Thoracic aorta (tissue), 2 donors: Measurements from ENCODE around the gene PARD6G. TPM values are rescaled to one million over a fixed set of nuclear protein-coding genes. Genes with fewer than 3 reads are reported as not detected.

ENCODE experiments used
- ATAC-seq: fragments of 150-250 bp; one replicate; pipeline ENCODE4 v1.8.0; 2017; ENCODE audit warnings: low read depth; ENCODE audit not compliant: insufficient number of reproducible peaks, low FRiP score
- DNase-seq: peaks from one replicate; pipeline ENCODE4 v3.0.0-alpha.2; 2020; ENCODE audit warnings: low spot score
- H3K27ac ChIP-seq, 2 donors: fragments of 200-600 bp; sonication (generic); 1 replicate in 1 of 2; 2 replicates in 1 of 2; pipeline ENCODE4 v1.5.1; 2016; ENCODE audit warnings: mild to moderate bottlenecking in 2 of 2, moderate library complexity in 2 of 2
- H3K27me3 ChIP-seq: fragments of 200-600 bp; sonication (generic); replicated peaks from 2 replicates; pipeline ENCODE4 v1.6.0; 2016; ENCODE audit warnings: mild to moderate bottlenecking; ENCODE audit not compliant: insufficient read depth
- H3K36me3 ChIP-seq: fragments of 200-600 bp; sonication (generic); one replicate; pipeline ENCODE4 v1.5.1; 2016
- H3K4me1 ChIP-seq, 2 donors: fragments of 200-600 bp; sonication (generic); 1 replicate in 1 of 2; 2 replicates in 1 of 2; pipeline versions ENCODE4 v1.5.1 to v1.6.0; 2016; ENCODE audit warnings: low read depth in 2 of 2, mild to moderate bottlenecking in 1 of 2; ENCODE audit not compliant: control insufficient read depth in 1 of 2
- H3K4me3 ChIP-seq: fragments of 200-600 bp; sonication (generic); 2 replicates; pipeline ENCODE4 v1.5.1; 2016; ENCODE audit warnings: mild to moderate bottlenecking
- H3K9me3 ChIP-seq: fragments of 200-600 bp; sonication (generic); 2 replicates; pipeline ENCODE4 v1.5.1; 2016
- CTCF ChIP-seq: fragments of 200-600 bp; sonication (generic); IDR thresholded peaks from one replicate; pipeline ENCODE4 v1.5.1; 2019; ENCODE audit warnings: antibody characterized with exemption
- total RNA-seq, 2 donors: library from RNA; depleted of rRNA; stranded (reverse); fragments of >200 nt; gene quantifications; one replicate each; pipeline versions ENCODE4 v1.1.0 to v1.2.3, GENCODE V29; 2016

PARD6G gene
- total RNA-seq, 2 donors from 2014 or later: 3.0 to 4.8 TPM

GRCh38 chr18:80136679-80137078 is 110.6 kb downstream of the PARD6G start:
- H3K27me3 ChIP-seq: no peaks in the 10 kb centered on the region
- no peak for DNase-seq
- H3K4me3 ChIP-seq: no peak overlapping the region
- no peak for TF ChIP-seq CTCF
- ATAC-seq: no peak
- H3K27ac ChIP-seq: no peak overlapping the region
- H3K9me3 ChIP-seq: no peaks in the 10 kb centered on the region
- no peaks in the 10 kb centered on the region for H3K4me1 ChIP-seq
- peaks cover 31% of the 10 kb centered on the region for H3K36me3 ChIP-seq

GRCh38 chr18:80135136-80135535 is 112.2 kb downstream of the PARD6G start:
- no peaks in the 10 kb centered on the region for H3K9me3 ChIP-seq
- no peak for DNase-seq
- H3K36me3 ChIP-seq: peaks cover 33% of the 10 kb centered on the region
- TF ChIP-seq CTCF: no peak
- no peak overlapping the region for H3K27ac ChIP-seq
- H3K4me1 ChIP-seq: no peaks in the 10 kb centered on the region
- no peak overlapping the region for H3K4me3 ChIP-seq
- H3K27me3 ChIP-seq: no peaks in the 10 kb centered on the region
- no peak for ATAC-seq

GRCh38 chr18:80133124-80133523 is 114.2 kb downstream of the PARD6G start:
- Histone ChIP-seq H3K9me3 (no peaks in the 10 kb centered on the region), H3K4me1 (no peaks in the 10 kb centered on the region), H3K27me3 (no peaks in the 10 kb centered on the region), H3K4me3 (no peak overlapping the region), H3K27ac (no peak overlapping the region), H3K36me3 (peaks cover 31% of the 10 kb centered on the region)
- ATAC-seq (no peak), DNase-seq (no peak)
- TF ChIP-seq CTCF: no peak

GRCh38 chr18:80132180-80132812 is 115.0 kb downstream of the PARD6G start:
- Histone ChIP-seq H3K36me3 (peaks cover 23% of the 10 kb centered on the region), H3K4me3 (no peak overlapping the region), H3K27ac (no peak overlapping the region), H3K27me3 (no peaks in the 10 kb centered on the region), H3K9me3 (no peaks in the 10 kb centered on the region), H3K4me1 (no peaks in the 10 kb centered on the region)
- ATAC-seq (no peak), DNase-seq (no peak)
- TF ChIP-seq CTCF: no peak

- Histone ChIP-seq H3K36me3 (peaks cover 7% of the 10 kb centered on the region), H3K9me3 (no peaks in the 10 kb centered on the region), H3K27me3 (no peaks in the 10 kb centered on the region), H3K4me3 (no peak overlapping the region), H3K4me1 (no peaks in the 10 kb centered on the region), H3K27ac (no peak overlapping the region)
- ATAC-seq (no peak), DNase-seq (no peak)
- no peak for TF ChIP-seq CTCF
Measured at GRCh38 chr18:80130555-80130954, 116.8 kb downstream of the PARD6G start.
